HepG2 (cell line): ENCODE data around the gene CFAP100.

ENCODE experiments used
- GPN1 ChIP-seq: sonication (generic); formaldehyde crosslinking; IDR thresholded peaks from 2 replicates; pipeline ENCODE4 v1.5.1; 2020; ENCODE audit warnings: missing genetic modification reagents, borderline replicate concordance
- ZBTB21 ChIP-seq: sonication (generic); formaldehyde crosslinking; IDR thresholded peaks from 2 replicates; pipeline ENCODE4 v1.4.0; 2020; ENCODE audit warnings: missing genetic modification reagents

- TF ChIP-seq GPN1 (no peak), ZBTB21 (no peak)
Observed at GRCh38 chr3:126461450-126462070, 66.9 kb downstream of the CFAP100 start.
